Measurements from ENCODE around the gene ADCYAP1R1.

DNA sequence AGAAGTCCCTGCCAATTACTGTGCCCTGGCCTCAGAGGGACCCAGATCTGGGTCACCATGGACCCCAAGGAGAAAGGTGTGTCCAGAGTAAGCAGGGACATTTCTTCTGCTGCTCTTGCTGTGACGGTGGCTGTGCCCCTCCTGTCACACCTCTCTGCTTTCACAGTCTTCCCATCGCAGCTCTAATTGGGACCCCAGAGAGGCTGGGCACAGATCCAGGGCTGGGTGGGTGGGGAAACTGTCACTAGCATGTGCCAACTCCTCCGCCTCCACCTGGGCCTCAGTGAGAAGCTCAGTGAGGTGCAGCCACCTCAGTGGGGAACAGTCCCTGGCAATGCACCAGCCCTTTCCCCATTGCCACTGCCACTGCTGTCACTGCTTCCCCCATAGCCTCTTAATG lies 37.3 kb upstream of the ADCYAP1R1 start:
- TF ChIP-seq, protein P1, sequence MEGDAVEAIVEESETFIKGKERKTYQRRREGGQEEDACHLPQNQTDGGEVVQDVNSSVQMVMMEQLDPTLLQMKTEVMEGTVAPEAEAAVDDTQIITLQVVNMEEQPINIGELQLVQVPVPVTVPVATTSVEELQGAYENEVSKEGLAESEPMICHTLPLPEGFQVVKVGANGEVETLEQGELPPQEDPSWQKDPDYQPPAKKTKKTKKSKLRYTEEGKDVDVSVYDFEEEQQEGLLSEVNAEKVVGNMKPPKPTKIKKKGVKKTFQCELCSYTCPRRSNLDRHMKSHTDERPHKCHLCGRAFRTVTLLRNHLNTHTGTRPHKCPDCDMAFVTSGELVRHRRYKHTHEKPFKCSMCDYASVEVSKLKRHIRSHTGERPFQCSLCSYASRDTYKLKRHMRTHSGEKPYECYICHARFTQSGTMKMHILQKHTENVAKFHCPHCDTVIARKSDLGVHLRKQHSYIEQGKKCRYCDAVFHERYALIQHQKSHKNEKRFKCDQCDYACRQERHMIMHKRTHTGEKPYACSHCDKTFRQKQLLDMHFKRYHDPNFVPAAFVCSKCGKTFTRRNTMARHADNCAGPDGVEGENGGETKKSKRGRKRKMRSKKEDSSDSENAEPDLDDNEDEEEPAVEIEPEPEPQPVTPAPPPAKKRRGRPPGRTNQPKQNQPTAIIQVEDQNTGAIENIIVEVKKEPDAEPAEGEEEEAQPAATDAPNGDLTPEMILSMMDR (IDR thresholded peaks at IDR 0.05; ENCODE audit: low read depth, low read length) = no peak
- TF ChIP-seq EZH2phosphoT487 (IDR thresholded peaks at IDR 0.05; ENCODE audit: low read depth) = no peak

All from OCI-LY3 (cell line).